SH-SY5Y (cell line): Measurements from ENCODE around the gene WDR49.

ENCODE experiments used
- GATA2 ChIP-seq: IDR thresholded peaks from 2 replicates; pipeline ENCODE4 v1.6.1; 2011; ENCODE audit warnings: mild to moderate bottlenecking, low read depth, low read length
- GATA3 ChIP-seq: IDR thresholded peaks from 2 replicates; pipeline ENCODE4 v1.6.1; 2011; ENCODE audit warnings: low read depth, mild to moderate bottlenecking, low read length, moderate library complexity

DNA sequence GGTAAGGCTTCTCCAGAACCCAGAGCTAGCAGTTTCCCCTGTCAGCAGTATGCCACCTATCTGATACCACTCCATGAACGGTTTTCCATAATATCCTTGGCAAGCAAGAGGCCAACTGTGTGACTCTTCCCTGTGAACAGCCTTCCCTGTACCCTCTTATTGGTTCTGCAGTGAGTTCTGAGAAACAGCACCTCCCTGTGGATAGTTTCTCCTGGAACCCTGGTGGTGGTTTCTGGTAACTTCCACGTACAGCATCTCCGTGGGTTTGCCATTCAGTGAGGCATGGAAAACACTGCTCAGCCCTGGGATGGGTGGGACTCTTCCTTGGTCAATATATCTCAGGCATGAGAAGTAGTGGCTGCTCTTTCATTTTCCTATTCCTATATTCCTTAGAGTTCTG, 160.5 kb downstream of the WDR49 start:
- TF ChIP-seq GATA3 (no peak), GATA2 (no peak)
